ENCODE data around the gene CCDC188.

Gene CCDC188

GRCh38 chr22:20131859-20132685 lies 18.8 kb downstream of the CCDC188 start:
- DNase-seq: peak; percentile 37

DNA sequence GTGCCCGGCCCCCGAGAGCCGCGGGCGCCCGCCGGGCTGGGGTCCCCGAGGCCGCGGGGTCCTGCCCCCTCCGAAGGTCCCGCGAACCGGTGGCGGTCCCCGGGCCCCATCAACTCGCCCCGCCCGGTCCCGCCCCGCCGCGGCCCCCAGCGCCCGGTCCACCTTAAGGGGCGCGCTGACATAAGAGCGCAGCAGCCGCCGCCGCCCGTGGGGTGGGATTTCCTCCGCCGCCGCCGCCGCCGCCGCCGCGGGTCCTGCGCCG lies 19.3 kb downstream of the CCDC188 start, which contains the start of gene ZDHHC8:
Gene ZDHHC8, plus strand, starts transcription at position 208 of the 262 bp plus-strand sequence. CDS start 144 bp downstream, outside the sequence.
- DNase-seq: peak; percentile 58

GRCh38 chr22:20130731-20131596 lies 19.9 kb downstream of the CCDC188 start:
- peak; percentile 89 for DNase-seq

DNA sequence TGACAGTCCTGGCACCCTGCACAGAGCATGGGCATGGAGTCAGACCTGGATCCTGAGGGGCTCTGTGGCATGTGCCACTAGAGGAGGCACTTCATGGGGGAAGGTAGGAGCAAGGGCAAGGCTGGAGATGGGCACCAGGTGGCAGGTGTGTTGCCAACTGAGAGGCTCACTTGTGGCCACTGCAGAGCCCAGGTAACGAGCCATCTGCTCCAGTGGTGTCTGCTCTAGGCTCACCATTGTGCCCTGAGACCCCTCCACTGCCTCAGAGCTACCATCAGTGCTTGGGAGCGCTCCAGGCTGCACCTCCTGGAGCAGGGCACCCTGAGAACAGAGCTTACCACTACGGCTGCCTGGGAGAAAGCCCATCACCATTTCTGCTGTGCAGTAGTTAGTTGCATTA lies 20.5 kb downstream of the CCDC188 start:
- DNase-seq: peak; percentile 20

DNA sequence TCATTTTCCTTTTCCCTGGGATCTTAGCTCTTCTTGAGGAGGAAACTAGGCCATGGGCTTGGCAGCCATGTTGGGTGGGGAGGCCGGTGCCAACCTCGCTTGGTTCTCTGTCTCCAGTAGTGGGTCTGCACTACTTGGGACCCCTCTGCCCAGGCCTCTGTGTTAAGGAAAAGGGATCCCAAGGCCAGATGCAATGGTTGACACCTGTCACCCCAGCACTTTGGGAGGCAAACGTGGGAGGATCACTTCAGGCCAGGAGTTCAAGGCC lies 21.2 kb downstream of the CCDC188 start:
- no peak for DNase-seq

GRCh38 chr22:20128902-20129746 lies 21.7 kb downstream of the CCDC188 start:
- peak; percentile 67 for DNase-seq

GRCh38 chr22:20128619-20128901 lies 22.3 kb downstream of the CCDC188 start:
- DNase-seq: no peak

DNA sequence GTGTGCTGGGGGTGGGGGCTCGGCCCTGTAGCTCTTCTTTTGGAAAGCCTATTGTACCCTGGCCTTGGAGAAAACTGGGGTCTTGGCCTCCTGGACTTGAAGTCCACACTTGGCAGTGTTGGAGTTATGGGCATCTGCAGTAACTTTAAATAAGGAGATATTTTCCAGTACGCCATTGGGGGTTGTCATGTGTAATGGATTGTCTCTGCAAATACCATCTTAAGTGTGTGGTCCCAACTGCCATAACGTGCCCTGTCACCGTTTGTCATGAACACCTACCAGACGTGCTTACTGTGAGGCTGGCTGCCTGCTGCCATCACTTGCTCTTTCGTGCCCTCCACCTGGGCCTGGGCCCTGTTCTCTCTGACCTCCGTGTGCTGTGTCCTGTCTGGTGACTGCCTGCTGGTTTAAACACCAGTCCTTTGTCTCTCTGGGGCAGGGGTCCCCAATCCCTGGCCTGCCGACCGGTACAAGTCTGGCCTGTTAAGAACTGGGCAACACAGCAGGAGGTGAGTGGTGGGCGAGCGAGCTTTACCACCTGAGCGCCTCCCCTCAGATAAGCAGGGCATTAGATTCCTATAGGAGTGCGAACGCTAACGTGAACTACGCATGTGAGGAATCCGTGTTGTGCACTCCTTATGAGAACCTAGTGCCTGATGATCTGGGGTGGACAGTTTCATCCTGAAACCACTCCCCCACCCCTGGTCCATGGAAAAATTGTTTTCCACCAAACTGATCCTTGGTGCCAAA lies 22.8 kb downstream of the CCDC188 start:
- peak; percentile 9 for DNase-seq

DNA sequence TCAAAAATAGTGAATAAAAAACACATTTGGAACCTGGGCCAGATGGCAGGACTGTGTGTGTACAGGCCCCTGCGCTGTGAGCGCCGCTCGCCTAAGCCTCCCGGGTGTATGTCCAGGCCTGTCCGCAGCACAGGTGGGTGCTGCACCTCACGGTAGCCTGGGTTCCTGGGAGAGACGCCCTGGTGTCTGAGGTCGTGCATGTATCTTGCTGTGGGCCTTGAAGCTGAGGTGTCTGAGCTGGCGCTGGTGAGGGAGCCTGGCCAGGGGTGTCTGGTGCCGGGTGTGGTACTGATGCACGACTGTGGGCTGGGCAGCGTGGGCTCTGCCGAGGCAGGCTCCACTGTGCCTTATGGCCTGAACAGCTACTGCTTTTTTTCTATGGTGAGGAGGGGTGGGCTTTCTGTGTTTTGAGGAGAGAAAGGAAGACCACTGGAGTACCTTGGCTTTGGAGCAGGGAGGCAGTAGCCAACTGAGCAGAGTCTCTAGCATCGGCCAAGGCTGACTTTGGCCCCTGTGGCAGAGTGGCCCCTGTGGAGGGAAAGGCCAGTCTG lies 23.5 kb downstream of the CCDC188 start:
- DNase-seq: peak; percentile 10

DNA sequence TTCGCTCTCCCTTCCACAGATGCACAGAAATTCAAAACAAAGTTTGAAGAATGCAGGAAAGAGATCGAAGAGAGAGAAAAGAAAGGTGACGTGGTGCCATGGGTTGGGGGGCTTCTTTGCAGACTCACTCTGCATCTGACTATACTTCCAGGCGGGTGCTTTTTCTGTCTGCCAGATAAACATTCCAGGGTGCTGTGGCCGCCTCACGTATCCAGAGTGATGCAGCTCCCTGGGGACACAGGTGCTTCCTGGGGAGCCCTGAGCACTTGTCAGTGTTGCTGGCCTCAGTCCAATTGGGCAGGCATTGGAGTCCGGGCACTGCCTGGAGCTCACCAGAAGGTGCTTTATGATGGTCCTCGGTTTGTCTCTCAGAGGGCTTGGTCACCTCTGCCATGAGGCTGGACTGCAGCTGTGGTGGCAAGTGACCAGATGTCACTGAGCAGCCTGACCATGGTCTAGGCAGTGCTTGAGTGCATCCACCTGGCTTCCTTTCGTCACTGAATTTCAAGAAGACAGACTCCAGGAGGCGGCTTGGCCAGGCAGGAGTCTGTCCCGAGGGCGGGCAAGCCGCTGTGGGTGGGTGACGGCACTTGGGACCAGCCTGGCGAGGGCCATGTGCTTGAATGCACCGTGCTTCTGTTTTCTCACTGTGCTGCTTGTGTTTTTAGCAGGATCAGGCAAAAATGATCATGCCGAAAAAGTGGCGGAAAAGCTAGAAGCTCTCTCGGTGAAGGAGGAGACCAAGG lies 24.4 kb downstream of the CCDC188 start:
- no peak for DNase-seq

DNA sequence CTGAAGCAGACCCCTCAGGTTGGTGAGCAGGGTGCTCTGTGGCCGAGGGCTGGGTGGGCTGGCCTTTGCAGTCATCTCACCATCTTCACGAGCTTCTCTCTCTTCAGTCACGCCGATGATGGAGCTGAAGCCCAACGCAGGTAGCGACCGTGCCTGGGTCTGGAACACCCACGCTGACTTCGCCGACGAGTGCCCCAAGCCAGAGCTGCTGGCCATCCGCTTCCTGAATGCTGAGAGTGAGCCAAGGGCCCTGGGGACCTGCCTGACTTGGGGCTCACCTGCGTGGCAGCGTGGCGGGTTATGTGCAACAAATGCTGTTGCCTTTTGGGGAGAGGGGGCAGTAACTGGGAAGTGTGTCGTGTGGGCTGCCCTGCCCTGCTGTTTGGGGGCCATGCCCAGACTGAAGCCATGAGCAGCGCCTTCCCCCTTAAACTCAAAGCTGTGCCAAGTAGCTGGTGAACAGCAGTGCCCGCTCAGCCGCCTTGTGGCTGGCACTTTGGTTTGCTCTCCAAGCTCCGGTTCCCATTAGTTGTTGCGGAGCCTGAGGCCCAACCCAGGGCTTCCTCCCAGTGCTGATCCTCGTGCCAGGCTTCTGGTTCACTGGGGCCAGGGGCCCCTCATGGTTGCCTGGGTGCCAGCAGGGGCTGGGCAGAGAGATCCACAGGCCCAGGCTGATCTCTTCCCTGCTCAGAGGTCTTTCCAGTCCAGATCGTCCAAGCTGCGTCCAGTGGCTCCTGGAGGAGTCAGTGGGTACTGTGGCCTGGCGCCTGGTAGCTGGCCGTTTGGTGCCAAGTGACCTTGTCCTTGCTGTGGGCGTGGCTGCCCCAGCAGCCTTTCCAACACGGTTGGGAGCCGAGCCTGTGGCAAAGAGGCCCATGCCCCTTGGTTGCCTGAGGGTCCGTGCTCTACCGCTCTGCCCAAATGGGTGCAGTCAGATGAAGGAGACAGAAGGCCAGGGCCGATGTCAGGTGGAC lies 25.4 kb downstream of the CCDC188 start:
- no peak for DNase-seq

DNA sequence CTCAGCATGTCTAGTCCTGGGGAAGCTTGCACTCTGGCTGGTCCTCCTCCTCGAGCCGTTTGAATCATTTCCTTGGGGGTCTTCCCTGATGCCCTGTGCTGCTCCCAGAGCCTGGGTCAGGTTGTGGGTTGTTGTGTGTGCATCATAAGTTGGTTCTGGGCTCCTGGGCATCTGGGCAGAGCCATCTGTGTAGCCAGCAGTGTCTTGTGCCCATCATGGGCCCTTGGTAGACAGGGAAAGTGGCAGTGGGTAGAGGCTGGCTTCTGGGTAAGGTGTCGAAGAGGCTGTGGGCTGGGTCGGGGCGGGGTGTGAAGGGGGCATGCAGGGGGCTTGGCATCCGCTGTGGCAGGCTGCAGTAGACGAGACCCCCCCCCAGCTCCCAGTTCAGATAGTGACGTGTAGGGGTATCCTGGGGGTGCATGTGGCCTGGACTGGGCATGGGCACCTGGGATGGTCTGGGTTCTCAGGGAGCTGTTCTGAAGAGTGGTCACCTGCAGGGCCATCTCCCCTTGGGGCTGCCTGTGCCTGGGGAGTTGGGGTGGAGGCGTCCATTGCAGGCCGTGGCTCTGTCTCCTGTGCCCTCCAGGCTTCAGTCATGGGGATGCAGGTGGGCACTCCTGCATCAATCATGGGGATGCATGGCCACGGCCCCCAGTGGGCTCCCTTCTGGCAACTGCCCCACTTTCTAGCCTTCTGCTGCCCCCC lies 26.6 kb downstream of the CCDC188 start:
- no peak for DNase-seq

GRCh38 chr22:20123366-20124082 lies 27.3 kb downstream of the CCDC188 start:
- no peak for DNase-seq

- no peak for DNase-seq
These were observed 28.9 kb downstream of the CCDC188 start for GRCh38 chr22:20121856-20122415.

GRCh38 chr22:20118300-20119020 lies 32.4 kb downstream of the CCDC188 start:
- DNase-seq: peak; percentile 51

DNA sequence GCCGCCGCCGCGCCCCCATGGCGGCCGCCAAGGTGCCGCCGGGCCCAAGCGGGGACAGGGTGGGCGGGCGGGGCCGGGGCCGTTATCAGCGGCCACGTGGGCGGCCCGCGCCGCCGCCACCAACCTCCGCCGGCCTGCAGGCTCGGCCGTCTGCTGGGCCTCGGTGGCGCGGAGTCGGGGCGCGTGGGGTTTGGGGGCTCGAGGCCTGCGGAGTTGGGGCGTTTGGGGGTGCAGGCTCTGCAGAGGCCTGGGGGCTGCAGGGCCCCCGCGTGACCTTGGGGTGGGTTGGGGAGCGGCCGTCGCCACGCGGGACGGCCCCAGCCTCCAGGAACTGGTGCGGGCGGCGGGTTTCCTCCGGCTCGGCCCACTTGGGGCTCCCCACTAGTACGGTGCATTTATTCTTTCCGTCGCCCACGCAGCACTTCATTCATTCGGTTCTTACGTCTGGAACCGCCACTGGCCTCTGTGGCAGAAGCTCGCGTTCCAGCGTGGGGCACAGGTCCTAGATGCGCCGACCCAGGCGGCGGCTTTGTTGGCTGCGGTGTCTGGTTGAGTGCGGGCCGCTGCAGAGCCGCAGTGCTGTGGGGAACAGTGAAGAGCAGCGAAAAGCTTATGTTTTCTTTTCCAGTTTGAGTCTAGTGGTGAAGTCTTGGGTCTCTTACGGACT lies 33.1 kb downstream of the CCDC188 start:
- DNase-seq: peak; percentile 60

DNA sequence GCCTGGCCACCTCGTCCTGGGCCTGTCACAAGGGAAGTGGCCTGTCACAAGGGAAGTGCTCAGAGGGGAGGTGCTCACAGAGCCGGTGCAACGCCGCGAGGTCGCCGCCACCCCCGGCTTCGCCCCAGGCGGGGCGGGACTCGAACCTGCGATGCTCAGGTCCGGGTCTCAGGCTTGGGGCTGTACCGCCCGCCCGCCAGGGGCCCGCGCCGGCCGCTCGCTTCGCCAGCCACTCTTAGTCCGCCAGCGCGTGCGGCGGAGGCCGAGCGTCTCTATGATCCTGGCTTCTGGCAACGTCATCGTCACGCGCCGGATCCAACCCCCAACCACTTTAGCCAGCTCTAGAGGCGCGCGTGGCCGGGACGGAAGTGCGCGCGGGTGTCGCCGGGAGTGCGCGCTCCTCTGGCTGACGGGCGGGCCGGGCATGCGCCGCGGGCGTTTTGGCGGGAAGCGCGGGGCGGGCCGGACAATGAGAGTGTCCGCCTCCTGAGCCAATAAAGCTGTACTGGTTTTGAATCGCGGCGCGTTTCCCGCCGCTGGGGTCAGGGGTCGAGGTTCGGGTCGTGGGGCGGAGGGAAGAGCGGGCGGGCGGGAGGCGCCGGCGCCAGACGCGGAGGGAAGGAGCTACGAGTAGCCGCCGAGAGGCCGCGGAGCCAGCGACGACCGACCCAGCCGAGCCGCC lies 33.8 kb downstream of the CCDC188 start, which contains the start of gene TRMT2A:
Gene TRMT2A, minus strand, starts transcription at position 276 of the 682 bp plus-strand sequence. CDS start 320 bp downstream, outside the sequence.
- peak; percentile 99 for DNase-seq
